Neural cell (in vitro differentiated cells): ENCODE measurements around the gene UBE2V1. TPM values are rescaled to one million over a fixed set of nuclear protein-coding genes. Genes with fewer than 3 reads are reported as not detected.
"Not testable (repeated sequence)": the region's sequence is repeated elsewhere in the genome, so short reads cannot be mapped to it uniquely, and the experiment has no call there.

Source experiments
- H2AFZ ChIP-seq: fragments of 200-600, 300-800 bp; sonication (generic), shearing (Covaris generic); 2 replicates; pipeline ENCODE4 v1.6.0; 2014; ENCODE audit warnings: low read depth, mild to moderate bottlenecking, antibody characterized with exemption, low read length, moderate library complexity
- H3F3A ChIP-seq: fragments of 200-600 bp; shearing (Covaris generic); 2 replicates; pipeline ENCODE4 v1.6.1; 2016; ENCODE audit warnings: mild to moderate bottlenecking, moderate library complexity, mixed read lengths, antibody characterized with exemption, low read length; ENCODE audit not compliant: insufficient read depth, poor library complexity, severe bottlenecking
- H3K27ac ChIP-seq: fragments of 200-600, 300-800 bp; sonication (generic), shearing (Covaris generic); 2 replicates; pipeline ENCODE4 v1.5.1; 2014; ENCODE audit warnings: mild to moderate bottlenecking, low read length, moderate library complexity
- H3K27me3 ChIP-seq: fragments of 300-800, 200-600 bp; sonication (generic), shearing (Covaris generic); 2 replicates; pipeline ENCODE4 v1.6.0; 2014; ENCODE audit warnings: mild to moderate bottlenecking, low read depth, low read length, moderate library complexity; ENCODE audit not compliant: insufficient read depth
- H3K36me3 ChIP-seq: fragments of 300-800, 200-600 bp; sonication (generic), shearing (Covaris generic); 2 replicates; pipeline ENCODE4 v1.5.1; 2014; ENCODE audit warnings: mild to moderate bottlenecking, antibody characterized with exemption, low read length, moderate library complexity; ENCODE audit not compliant: insufficient read depth
- H3K4me2 ChIP-seq: fragments of 300-800, 200-600 bp; sonication (generic), shearing (Covaris generic); 2 replicates; pipeline ENCODE4 v1.6.0; 2014; ENCODE audit warnings: mild to moderate bottlenecking, low read length
- H3K4me3 ChIP-seq: fragments of 300-800, 200-600 bp; sonication (generic), shearing (Covaris generic); 2 replicates; pipeline ENCODE4 v1.5.1; 2014; ENCODE audit warnings: mild to moderate bottlenecking, low read length, moderate library complexity
- H3K79me2 ChIP-seq: fragments of 200-600 bp; shearing (Covaris generic); replicated peaks from 2 replicates; pipeline ENCODE4 v1.6.0; 2014; ENCODE audit warnings: mild to moderate bottlenecking, low read length, moderate library complexity; ENCODE audit not compliant: insufficient read depth
- H3K9ac ChIP-seq: fragments of 300-800, 200-600 bp; sonication (generic), shearing (Covaris generic); 2 replicates; pipeline ENCODE4 v1.6.1; 2016; ENCODE audit warnings: mild to moderate bottlenecking, low read length, mixed read lengths
- H3K9me2 ChIP-seq: fragments of 200-600 bp; shearing (Covaris generic); 2 replicates; pipeline ENCODE4 v1.6.1; 2016; ENCODE audit warnings: mild to moderate bottlenecking, low read length, mixed read lengths; ENCODE audit not compliant: insufficient read depth
- H3K9me3 ChIP-seq: fragments of 200-600, 300-800 bp; sonication (generic), shearing (Covaris generic); 2 replicates; pipeline ENCODE4 v1.6.1; 2016; ENCODE audit warnings: mild to moderate bottlenecking, mixed run types, low read length, moderate library complexity, mixed read lengths
- H4K20me1 ChIP-seq: fragments of 200-600 bp; shearing (Covaris generic); 2 replicates; pipeline ENCODE4 v1.6.1; 2016; ENCODE audit warnings: mild to moderate bottlenecking, mixed run types; ENCODE audit not compliant: insufficient read depth
- EP300 ChIP-seq: fragments of 450-650 bp; conservative IDR thresholded peaks from 2 replicates; pipeline ENCODE4 v1.6.1; 2014; ENCODE audit warnings: antibody characterized with exemption, mild to moderate bottlenecking, moderate library complexity; ENCODE audit not compliant: poor library complexity, severe bottlenecking
- EZH2 ChIP-seq: fragments of 200-600, 300-800 bp; shearing (Covaris generic), sonication (generic); IDR thresholded peaks from 2 replicates; pipeline ENCODE4 v1.6.1; 2014; ENCODE audit warnings: antibody characterized with exemption, low read length, borderline replicate concordance, mild to moderate bottlenecking; ENCODE audit not compliant: insufficient read depth, poor library complexity, severe bottlenecking
- MXI1 ChIP-seq: fragments of 450-650 bp; conservative IDR thresholded peaks from 2 replicates; pipeline ENCODE4 v1.6.1; 2014; ENCODE audit warnings: antibody characterized with exemption, mild to moderate bottlenecking; ENCODE audit not compliant: poor library complexity, severe bottlenecking
- POLR2AphosphoS5 ChIP-seq: IDR thresholded peaks from 2 replicates; pipeline ENCODE4 v1.6.1; 2012
- RAD21 ChIP-seq: fragments of 450-650 bp; conservative IDR thresholded peaks from 2 replicates; pipeline ENCODE4 v1.6.1; 2014; ENCODE audit warnings: antibody characterized with exemption, mild to moderate bottlenecking, moderate library complexity
- SMC3 ChIP-seq: fragments of 450-650 bp; conservative IDR thresholded peaks from 2 replicates; pipeline ENCODE4 v1.6.1; 2014; ENCODE audit warnings: antibody characterized with exemption, mild to moderate bottlenecking, moderate library complexity; ENCODE audit not compliant: poor library complexity
- TAF1 ChIP-seq: IDR thresholded peaks from 2 replicates; pipeline ENCODE4 v1.6.1; 2012; ENCODE audit warnings: low read depth
- polyA minus RNA-seq: library from RNA; depleted of rRNA, polyadenylated mRNA; stranded (reverse); fragments of >200 nt; gene quantifications from 2 replicates; pipeline ENCODE4 v1.2.3, GENCODE V29; 2014
- polyA plus RNA-seq: library from polyadenylated mRNA; depleted of rRNA; stranded (reverse); fragments of >200 nt; gene quantifications from 2 replicates; pipeline ENCODE4 v1.2.3, GENCODE V29; 2014
- TF ChIP-seq, protein P1 (sequence below): fragments of 450-650 bp; IDR thresholded peaks from 2 replicates; pipeline ENCODE4 v1.5.1; 2014; ENCODE audit warnings: antibody characterized with exemption, mild to moderate bottlenecking, moderate library complexity; ENCODE audit not compliant: poor library complexity, severe bottlenecking
- TF ChIP-seq, protein P2 (sequence below): IDR thresholded peaks from 2 replicates; pipeline ENCODE4 v1.6.1; 2012; ENCODE audit warnings: borderline replicate concordance

The UBE2V1 gene
- 34.4 and 44.2 TPM in 2 replicates for polyA plus RNA-seq
- polyA minus RNA-seq: 58.4 and 70.0 TPM in 2 replicates

DNA sequence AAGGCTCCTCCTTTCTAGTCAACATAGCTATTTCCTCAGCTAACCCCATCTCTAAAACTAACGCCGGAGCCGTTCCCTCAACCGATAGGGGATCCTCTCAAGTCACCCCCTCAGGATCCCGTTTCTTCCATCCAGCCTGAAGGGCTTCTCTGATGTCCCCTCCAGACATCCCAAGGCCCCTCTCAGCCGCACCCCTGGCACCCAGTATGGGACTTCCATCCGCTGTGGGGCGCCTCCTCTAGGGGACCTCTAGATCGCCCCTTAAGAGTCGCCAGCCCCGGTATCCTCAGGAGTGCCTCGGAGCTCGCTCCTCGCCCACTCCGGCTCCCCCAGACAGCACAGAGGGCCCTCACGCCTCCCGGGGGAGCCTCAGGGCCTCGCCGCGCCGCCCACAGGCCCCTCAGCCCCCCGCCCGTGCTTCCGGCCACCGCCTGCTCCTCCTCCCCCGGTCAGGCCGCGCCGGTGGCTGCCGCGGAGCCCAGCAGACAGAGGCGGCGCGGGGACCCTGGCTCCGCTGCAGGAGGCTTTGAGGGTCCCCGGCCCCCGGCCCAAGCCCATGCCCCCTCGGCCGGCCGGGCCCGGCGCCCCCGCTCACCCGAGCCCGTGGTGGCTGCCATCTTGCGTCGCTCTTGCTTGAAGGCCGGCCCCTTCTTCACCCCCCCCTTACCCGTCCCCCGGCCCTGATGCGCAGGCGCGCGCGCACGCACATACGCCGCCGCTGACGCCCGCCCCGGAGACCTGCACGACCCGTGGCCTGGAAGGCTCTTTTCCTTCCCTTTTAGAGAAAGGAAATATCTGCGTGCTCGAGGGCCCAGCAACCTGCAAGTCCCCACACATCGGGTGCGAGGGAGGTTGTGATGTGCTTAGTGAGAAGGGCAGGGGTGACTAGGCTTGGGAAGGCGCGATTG, at the start of gene UBE2V1:
Gene UBE2V1, minus strand, starts transcription at position 639 of the 908 bp plus-strand sequence. Its CDS starts 22 bp downstream, at position 617.
- H3K9ac ChIP-seq: peak within 1 kb of the TSS; percentile 95
- H3K36me3 ChIP-seq: no peaks in the 10 kb centered on the region
- TF ChIP-seq RAD21: no peak
- TF ChIP-seq EZH2: no peak
- TF ChIP-seq, protein P1, sequence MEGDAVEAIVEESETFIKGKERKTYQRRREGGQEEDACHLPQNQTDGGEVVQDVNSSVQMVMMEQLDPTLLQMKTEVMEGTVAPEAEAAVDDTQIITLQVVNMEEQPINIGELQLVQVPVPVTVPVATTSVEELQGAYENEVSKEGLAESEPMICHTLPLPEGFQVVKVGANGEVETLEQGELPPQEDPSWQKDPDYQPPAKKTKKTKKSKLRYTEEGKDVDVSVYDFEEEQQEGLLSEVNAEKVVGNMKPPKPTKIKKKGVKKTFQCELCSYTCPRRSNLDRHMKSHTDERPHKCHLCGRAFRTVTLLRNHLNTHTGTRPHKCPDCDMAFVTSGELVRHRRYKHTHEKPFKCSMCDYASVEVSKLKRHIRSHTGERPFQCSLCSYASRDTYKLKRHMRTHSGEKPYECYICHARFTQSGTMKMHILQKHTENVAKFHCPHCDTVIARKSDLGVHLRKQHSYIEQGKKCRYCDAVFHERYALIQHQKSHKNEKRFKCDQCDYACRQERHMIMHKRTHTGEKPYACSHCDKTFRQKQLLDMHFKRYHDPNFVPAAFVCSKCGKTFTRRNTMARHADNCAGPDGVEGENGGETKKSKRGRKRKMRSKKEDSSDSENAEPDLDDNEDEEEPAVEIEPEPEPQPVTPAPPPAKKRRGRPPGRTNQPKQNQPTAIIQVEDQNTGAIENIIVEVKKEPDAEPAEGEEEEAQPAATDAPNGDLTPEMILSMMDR: peak; percentile 61
- peak; percentile 49 for TF ChIP-seq EP300
- TF ChIP-seq TAF1: peak; percentile 91
- TF ChIP-seq, protein P2, sequence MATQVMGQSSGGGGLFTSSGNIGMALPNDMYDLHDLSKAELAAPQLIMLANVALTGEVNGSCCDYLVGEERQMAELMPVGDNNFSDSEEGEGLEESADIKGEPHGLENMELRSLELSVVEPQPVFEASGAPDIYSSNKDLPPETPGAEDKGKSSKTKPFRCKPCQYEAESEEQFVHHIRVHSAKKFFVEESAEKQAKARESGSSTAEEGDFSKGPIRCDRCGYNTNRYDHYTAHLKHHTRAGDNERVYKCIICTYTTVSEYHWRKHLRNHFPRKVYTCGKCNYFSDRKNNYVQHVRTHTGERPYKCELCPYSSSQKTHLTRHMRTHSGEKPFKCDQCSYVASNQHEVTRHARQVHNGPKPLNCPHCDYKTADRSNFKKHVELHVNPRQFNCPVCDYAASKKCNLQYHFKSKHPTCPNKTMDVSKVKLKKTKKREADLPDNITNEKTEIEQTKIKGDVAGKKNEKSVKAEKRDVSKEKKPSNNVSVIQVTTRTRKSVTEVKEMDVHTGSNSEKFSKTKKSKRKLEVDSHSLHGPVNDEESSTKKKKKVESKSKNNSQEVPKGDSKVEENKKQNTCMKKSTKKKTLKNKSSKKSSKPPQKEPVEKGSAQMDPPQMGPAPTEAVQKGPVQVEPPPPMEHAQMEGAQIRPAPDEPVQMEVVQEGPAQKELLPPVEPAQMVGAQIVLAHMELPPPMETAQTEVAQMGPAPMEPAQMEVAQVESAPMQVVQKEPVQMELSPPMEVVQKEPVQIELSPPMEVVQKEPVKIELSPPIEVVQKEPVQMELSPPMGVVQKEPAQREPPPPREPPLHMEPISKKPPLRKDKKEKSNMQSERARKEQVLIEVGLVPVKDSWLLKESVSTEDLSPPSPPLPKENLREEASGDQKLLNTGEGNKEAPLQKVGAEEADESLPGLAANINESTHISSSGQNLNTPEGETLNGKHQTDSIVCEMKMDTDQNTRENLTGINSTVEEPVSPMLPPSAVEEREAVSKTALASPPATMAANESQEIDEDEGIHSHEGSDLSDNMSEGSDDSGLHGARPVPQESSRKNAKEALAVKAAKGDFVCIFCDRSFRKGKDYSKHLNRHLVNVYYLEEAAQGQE: peak; percentile 86
- no peak for TF ChIP-seq SMC3
- peak; percentile 98 for TF ChIP-seq POLR2AphosphoS5
- TF ChIP-seq MXI1: peak; percentile 77
- peak within 1 kb of the TSS; percentile 82 for H3K4me2 ChIP-seq
- H3K27ac ChIP-seq: peak within 1 kb of the TSS; percentile 99
- no peaks in the 10 kb centered on the region for H3K9me3 ChIP-seq
- H4K20me1 ChIP-seq: peaks cover 3% of the 10 kb centered on the region
- H3K79me2 ChIP-seq: peaks cover 62% of the 10 kb centered on the region
- H2AFZ ChIP-seq: peak within 1 kb of the TSS; percentile 70
- peak within 1 kb of the TSS; percentile 94 for H3K4me3 ChIP-seq
- H3K9me2 ChIP-seq: no peaks in the 10 kb centered on the region
- no peaks in the 10 kb centered on the region for H3F3A ChIP-seq
- no peaks in the 10 kb centered on the region for H3K27me3 ChIP-seq

DNA sequence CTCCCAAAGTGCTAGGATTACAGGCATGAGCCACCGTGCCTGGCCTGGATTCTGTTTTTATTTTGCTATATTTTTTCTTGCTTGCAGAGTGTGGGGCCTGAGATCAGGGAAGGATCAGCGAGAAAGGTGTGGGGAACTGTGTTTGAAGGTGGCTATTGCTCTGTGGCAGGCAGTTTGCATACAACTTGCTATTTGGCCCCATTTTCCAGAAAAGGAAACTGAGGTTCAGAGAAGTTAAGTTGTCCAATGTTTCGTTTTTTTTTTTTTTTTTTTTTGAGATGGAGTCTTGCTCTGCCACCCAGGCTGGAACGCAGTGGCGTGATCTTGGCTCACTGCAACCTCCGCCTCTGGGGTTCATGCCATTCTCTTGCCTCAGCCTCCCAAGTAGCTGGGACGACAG, 48.5 kb upstream of the UBE2V1 start:
- not testable (repeated sequence) for H3K9ac ChIP-seq, H4K20me1 ChIP-seq, H3K27me3 ChIP-seq, H3K27ac ChIP-seq, H3K36me3 ChIP-seq, H3K4me3 ChIP-seq, H3K9me3 ChIP-seq, H3K79me2 ChIP-seq, H3K4me2 ChIP-seq, H3K9me2 ChIP-seq, H2AFZ ChIP-seq, H3F3A ChIP-seq
